ENCODE measurements around the gene LHX2.

Gene LHX2

DNA sequence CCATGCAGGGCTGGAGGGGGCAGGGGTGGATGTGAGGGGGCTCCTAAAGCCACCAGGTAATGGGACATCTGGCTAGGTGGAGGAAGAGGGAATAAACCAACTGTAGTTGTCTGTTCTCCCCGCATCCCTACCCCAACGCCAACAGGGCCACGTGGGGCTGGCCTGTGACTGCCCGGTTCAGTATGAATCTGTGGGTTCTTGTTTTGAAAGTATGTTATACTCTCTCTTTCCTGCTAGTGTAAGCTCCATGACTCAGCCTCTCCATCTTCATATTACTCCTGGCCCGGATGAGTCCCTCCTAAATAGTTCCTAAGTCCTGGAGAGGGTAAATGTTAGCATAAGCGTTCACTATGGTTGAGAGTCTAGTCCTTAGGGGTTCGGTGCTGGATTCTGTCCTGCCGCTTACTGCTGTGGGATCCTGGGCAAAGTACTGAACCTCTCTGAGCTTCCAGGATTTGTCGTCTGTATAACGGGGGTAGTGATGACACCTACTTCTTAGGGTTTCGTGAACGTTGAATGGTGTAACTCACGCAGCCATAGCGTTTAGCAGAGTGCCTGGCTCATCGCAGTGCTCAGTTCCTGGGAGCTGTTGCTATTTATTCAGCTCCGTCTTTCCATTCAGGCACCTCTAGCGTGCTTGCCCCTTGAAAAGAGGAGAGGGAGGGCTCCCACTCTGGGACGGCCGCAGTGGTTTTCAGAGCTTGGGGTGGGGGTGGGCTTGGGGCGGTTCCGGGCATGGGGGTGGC is 28.8 kb downstream of the LHX2 start:
- H3K4me1 ChIP-seq = no peaks in the 10 kb centered on the region
- H3K4me3 ChIP-seq (ENCODE audit: low read depth, low read length) = peak overlapping the region; percentile 59
- peaks cover 3% of the 10 kb centered on the region; the same call in 1 of the 2 replicates for H3K27me3 ChIP-seq
- no peak for DNase-seq
- H3K9me3 ChIP-seq = no peaks in the 10 kb centered on the region
- TF ChIP-seq, protein P1, sequence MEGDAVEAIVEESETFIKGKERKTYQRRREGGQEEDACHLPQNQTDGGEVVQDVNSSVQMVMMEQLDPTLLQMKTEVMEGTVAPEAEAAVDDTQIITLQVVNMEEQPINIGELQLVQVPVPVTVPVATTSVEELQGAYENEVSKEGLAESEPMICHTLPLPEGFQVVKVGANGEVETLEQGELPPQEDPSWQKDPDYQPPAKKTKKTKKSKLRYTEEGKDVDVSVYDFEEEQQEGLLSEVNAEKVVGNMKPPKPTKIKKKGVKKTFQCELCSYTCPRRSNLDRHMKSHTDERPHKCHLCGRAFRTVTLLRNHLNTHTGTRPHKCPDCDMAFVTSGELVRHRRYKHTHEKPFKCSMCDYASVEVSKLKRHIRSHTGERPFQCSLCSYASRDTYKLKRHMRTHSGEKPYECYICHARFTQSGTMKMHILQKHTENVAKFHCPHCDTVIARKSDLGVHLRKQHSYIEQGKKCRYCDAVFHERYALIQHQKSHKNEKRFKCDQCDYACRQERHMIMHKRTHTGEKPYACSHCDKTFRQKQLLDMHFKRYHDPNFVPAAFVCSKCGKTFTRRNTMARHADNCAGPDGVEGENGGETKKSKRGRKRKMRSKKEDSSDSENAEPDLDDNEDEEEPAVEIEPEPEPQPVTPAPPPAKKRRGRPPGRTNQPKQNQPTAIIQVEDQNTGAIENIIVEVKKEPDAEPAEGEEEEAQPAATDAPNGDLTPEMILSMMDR (IDR thresholded peaks at IDR 0.05; ENCODE audit: low read depth, low read length) = no peak
- H3K36me3 ChIP-seq = no peaks in the 10 kb centered on the region

DNA sequence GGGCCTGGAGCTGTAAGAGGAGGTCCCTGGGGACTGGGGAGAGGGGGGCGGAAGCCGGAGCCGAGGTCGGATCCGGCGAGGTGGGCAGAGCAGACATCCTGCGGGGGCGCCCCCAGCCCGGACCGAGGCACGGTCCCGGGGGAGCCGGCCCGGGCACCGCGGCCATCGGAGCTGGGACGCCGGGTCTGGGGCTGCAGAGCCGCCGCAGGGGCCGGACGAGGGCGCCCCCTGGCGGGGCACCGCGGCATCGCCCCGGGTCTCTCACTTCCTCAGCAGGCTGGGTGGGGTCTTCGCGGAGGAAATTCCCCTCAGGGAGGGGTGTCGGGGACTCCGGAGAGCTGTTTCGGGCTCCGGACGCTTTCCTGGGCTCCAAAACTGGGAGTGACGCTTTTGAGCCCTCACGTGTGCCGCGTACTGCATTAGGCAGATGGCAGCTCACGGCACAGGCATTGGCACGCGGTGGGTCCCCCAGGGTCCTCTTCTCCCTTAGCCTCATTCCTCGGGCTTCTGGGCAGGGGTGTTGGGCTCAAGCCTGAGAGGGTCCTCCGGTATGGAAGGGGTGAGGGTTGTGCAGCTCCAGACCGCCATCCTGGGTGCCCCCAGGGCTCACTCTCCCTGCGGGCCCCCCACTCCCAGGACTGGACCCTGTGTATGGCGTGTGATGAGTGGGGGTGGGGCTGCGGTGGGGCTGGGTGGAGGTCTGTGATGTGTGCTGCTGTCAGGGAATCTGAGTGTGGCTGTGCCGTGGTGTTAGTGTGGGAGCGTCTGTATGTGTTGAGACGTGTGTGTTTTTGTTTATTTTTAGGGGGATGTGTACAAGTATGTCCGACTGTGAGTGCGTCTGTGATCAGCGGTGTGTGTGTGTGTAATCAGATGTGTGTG is 29.6 kb downstream of the LHX2 start:
- Histone ChIP-seq H3K4me1 (no peaks in the 10 kb centered on the region), H3K9me3 (no peaks in the 10 kb centered on the region), H3K27me3 (peaks cover 3% of the 10 kb centered on the region; the same call in 1 of the 2 replicates), H3K4me3 (ENCODE audit: low read depth, low read length) (peak overlapping the region; percentile 59), H3K36me3 (no peaks in the 10 kb centered on the region)
- DNase-seq = peak; percentile 63
- TF ChIP-seq, protein P1 (IDR thresholded peaks at IDR 0.05; ENCODE audit: low read depth, low read length) = peak; percentile 80

DNA sequence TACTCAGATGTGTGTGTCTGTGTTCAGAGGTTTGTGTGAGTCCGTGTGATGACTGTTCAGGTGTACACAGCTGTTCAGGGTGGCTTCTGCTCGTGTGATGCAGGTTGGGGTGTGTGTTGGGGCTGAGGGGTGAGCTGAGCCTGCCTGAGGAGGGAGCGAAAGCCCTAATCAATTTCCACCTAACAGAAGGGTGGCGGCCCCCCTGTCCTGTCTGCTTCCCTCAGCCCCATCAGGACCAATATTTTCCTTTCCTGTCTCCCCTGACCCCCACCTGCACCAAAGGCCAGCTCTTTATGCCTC is 30.2 kb downstream of the LHX2 start:
- TF ChIP-seq, protein P1 (IDR thresholded peaks at IDR 0.05; ENCODE audit: low read depth, low read length) = no peak
- Histone ChIP-seq H3K4me3 (ENCODE audit: low read depth, low read length) (no peak overlapping the region; the same call in 1 of the 2 replicates), H3K4me1 (no peaks in the 10 kb centered on the region), H3K9me3 (no peaks in the 10 kb centered on the region), H3K27me3 (peaks cover 3% of the 10 kb centered on the region; the same call in 1 of the 2 replicates), H3K36me3 (no peaks in the 10 kb centered on the region)
- DNase-seq = no peak

DNA sequence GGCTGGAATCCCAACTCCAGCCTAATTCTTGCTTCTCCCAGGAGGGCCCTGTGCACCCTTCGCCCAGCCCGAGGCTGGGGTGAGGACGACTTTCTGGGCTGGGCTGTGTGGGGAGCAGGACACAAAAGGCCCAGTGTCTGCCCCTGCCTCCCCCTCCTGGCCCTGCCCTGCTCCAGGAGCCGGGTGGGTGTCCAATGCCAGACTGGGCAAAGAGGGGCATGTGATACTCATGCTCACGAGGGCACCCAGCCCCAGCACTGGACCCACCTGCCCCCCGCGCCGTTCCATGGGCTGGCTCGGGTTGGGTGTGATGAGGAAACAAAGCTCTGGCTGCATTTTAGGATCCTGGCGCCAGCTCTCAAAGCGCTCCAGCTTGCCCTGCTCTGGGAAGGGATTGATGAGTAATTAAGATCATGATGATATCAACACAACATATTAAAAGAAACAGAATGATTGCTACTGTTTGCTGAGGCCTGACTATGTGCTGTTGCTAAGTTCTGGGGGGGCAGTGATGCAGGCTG is 30.7 kb downstream of the LHX2 start:
- no peaks in the 10 kb centered on the region for H3K4me1 ChIP-seq
- H3K36me3 ChIP-seq = no peaks in the 10 kb centered on the region
- no peak overlapping the region for H3K4me3 ChIP-seq (ENCODE audit: low read depth, low read length)
- DNase-seq = no peak
- no peaks in the 10 kb centered on the region for H3K9me3 ChIP-seq
- TF ChIP-seq, protein P1 (IDR thresholded peaks at IDR 0.05; ENCODE audit: low read depth, low read length) = no peak
- H3K27me3 ChIP-seq = peaks cover 3% of the 10 kb centered on the region; the same call in 1 of the 2 replicates

DNA sequence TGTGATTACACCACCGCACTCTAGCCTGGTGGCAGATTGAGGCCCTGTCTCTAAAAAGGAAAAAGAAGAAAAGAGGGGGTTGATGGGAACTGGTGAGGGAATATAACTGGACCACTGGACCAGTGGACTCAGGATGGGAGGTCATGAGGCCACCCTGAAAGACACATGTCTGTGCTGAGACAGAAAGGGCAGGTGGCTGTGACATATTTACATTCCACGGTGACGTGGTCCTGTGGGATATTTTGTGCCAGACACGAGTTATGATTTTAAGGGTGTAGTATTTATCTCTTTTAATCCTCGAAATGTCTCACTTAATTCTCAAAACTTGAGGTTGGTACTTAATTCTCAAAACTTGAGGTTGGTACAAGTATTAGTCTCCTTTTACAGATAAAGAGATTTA is 32.9 kb downstream of the LHX2 start:
- Histone ChIP-seq H3K9me3 (no peaks in the 10 kb centered on the region), H3K36me3 (no peaks in the 10 kb centered on the region), H3K27me3 (no peaks in the 10 kb centered on the region), H3K4me3 (ENCODE audit: low read depth, low read length) (no peak overlapping the region), H3K4me1 (no peaks in the 10 kb centered on the region)
- TF ChIP-seq, protein P1 (IDR thresholded peaks at IDR 0.05; ENCODE audit: low read depth, low read length) = no peak
- DNase-seq = no peak
